HG02885 (cell line): Measurements from ENCODE around the gene ONECUT2.
"Not testable (repeated sequence)": the region's sequence is repeated elsewhere in the genome, so short reads cannot be mapped to it uniquely, and the experiment has no call there.

Experiments used
- ATAC-seq: cut with Tn5 transposase; IDR thresholded peaks from one replicate; pipeline ENCODE4 v1.9.1; 2021; ENCODE audit warnings: mild to moderate bottlenecking; ENCODE audit not compliant: unreplicated experiment, poor library complexity

ONECUT2 gene

DNA sequence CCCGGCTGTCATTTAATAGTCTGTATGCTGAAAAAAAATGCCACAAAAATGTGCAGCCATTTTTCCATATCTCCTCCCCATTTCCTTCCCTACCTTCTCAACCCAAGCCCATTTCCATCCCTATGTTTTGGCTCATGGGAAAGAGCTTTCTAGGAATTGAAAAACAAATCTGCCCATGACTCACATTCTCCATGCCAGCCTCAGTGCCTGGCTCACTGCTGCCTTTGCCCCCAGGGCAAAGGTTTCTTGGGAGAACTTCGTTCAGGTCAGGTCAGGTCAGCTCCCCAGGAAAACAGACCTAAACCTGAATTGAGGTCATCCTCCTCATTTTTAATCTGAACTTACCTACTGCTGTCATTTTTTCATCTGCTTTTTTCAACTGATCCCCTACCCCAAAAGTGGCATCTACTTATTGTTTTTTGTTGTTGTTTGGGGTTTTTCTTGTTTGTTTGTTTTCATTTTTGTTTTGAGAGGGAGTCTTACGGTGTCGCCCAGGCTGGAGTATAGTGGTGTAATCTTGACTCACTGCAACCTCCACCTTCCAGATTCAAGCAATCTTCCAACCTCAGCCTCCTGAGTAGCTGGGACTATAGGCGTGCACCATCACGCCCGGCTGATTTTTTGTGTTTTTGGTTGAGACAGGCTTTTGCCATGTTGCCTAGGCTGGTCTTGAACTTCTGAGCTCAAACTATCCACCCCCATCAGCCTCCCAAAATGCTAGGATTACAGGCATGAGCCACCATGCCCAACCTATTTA lies 84.7 kb downstream of the ONECUT2 start:
- no peak for ATAC-seq

DNA sequence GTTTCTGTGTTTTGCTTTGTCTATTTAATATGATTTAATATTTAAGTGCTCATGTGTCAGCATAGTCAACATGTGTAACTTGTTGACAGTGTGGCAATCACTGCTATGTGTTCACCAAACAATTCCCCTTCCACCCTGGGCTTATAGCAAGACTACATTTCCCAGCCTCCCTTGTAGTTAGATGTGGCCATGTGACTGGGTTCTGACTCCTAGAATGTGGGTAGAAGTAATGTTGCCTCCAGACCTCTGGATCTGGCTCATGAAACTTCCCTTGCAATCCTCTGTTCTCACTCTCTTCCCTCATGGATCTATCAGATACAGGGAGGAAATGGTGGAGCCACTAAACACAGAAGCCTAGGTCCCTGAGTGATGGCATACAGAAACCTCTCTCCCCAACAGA lies 87.2 kb downstream of the ONECUT2 start:
- ATAC-seq, result not testable (repeated sequence)

DNA sequence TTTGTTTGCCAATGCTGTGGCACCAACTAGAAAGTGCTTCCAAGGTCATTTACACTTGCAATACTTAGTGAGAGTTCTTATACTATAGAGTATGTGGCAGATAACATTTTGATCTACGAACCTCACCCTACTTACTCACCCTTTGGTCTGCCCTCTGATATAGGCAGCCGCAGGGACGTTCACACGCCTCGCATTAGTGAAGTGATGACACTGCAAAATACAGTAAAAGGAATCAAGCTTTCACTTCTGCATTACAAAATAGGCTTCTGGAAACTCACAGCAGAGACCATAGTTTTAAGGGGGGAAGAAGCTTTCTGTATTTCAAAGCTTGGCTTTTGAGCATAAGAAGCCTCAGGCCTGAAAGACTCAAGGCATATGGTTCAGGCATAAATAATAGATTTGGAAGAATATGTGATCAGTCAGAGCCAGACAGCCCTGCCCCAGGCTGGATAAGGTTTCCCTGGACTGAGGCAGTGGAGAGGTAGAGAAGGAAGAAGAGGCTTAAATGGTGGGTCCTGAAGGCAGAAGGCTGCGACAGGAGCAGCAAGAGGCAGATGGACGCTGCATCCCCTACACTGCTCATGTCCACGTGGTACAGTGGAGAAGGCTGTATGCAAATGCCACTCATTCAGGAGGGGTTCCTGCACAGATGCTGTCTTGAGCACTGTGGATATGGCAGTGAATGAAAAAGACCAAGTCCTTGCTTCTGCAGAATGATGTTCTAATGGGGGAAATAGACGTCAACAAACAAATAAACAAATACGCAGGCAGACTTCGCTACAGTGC lies 88.2 kb downstream of the ONECUT2 start:
- ATAC-seq, result peak; percentile 86

DNA sequence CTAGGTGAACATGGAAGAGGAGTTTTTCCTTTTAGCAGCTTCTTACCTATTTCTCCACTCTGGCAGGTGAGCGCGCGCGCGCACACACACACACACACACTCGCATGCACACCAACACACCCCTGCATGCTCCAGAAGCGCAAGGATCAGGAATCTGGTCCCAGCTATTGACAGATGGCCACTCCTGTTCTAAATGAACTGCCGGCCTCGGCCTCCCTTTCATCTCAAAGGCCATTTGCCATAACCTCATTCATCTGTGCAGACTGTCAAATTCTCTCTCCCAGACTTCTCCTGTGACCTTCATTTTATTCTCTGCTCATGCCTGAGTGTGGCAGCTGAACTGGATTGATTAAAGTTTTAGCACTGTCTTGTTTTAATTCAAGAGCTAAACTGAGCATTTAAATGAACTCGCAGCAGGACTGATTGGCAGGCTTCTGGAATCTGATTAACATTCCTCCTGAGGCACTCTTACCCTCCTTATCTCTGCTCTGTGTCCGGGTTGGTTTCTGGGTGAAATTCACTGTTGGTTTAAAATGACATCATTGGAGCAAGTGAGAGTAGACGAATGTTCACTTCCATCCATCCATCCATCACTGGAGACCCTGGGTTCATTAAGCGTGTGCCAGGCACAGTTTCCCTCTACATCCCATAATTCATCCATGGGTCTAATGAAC lies 92.5 kb downstream of the ONECUT2 start:
- ATAC-seq, result no peak

DNA sequence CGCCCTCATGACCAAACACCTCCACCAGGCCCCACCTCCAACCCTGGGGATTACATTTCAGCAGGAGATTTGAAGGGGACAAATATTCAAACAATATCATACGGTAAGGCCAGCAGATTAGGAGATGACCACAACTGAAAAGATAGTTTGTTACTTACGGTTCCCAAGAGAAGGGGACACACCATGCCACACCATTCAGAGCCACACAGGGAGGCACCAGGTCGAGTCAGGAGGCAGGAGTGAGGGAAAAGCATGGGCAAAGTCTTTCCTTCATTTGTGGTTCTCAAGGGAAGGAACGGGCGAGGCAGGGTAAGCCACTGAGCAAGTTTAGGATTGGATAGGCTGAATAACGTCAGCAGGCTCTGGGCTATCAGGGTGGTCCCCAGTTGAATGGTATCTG lies 94.0 kb downstream of the ONECUT2 start:
- ATAC-seq, result no peak

DNA sequence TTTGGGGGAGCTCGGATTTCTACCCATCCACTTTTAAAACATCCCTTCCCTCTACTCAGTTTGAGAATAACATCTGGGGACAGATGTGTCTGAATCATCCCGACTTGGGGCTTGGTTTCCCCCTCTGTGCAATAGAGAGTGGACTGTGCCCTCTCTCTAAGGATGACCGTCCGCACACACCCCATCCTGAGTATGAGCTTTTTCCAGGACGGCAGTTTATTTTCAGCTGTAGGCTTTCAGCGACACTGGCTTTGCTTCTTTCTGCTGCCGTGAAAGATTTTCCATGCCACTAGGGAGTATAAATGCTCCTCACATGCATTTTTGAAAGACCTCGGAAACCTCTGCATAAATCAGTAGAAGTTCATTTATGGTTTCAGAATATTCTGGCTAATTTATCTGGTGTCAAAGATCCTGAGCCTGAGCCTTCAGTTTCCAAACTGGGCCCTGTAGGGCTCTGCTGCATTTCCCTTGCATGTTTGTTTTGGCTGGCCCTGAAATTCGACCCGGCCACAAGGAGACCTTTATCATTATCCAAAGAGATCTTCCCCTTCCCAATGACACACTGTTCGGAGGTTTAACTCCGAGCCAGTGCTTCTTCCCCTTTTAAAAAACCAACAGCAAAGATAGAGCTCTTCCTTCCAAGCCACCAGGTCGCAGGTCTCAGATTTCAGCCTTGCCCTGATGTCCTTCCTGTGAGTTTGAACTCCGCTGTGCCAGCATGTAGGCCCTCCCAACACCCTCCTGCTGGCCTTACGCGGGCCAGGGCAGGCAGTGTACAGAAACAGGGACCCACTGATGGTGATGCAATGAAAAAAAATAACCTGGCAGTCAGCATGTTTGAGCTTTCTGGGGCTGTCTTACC lies 98.1 kb downstream of the ONECUT2 start:
- no peak for ATAC-seq

DNA sequence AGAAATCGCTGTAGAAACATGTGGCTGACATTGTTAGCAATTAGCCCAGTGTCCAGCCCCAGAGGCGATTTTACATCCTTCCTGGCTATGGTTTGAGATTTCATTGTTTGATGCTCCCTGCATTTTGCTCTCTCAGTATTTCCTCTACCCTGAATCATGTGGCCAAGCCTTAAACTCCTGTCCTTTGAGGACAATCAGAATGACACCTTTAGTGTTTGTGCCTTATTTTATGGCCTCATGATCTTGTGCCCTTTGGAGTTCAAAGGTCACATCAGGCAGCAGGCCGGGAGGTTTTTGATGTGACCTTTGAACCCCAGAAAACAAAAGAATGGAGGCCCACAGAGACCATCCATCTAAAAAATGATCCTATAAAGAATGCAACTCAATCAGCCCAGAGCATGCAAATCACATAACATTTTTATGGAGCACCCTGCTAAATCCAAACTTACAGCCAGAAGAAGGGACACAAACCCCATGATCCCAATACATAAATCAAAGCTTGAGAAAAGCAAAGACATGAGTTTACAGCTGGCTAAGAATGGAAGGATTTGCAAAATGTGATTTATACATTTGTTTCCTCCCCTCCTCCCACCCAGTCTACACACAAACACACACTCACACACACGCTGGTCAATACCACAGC lies 98.8 kb downstream of the ONECUT2 start:
- ATAC-seq, result no peak

DNA sequence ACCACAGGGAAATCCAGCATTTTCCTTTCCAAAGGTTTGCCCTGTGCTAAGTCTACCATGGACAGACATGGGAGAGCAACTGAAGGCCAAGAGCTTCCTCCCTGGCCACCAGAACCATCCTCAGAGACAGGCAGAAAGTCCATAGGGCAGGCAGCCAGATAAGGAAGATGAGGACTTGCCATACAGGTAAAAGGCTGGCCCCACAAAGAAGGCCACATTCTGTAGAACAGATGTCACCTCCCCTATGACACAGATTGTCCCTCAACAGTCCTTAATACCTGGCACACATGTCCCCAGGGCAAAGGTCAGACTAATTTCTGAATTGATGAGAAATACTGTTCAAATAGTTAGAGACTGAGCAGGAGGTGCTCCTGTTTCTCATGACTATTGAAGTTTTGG lies 99.3 kb downstream of the ONECUT2 start:
- ATAC-seq, result no peak

DNA sequence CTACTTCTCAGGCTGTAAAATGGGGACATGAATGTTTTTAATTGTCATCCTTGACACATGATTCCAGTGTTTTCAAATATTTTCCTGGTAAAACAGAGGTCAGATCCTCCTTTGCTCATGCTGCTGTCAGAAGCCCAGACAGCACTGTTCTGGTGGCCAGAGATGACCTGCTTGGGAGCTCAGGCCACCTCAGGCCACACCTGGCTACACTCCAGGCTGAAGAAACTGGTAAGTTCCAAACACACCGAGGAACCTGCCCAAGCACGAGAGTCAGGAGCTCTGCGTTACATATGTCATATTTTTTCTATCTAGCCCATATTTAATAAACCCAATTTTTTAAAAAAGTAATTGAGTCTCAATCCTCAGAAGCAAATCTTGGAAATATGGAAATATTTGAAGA lies 103.4 kb downstream of the ONECUT2 start:
- ATAC-seq, result no peak

DNA sequence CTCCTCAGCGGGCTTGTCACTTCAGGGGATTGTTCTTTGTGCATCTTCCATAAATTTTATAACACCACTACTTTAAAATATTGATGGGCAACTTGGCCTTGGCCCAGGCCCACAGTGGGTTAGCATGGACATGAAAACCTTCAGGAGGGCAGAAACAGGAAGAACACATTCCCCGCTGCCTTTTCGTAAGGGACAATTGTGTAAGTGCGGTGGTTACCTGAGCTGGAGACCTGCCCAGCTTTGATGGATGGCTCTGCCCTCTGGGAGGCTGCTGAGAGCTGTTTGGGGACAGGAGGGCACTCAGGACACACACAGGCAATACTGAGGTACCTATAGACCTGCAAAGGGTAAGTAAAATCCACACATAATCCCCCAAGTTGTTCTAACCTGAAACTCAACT lies 104.5 kb downstream of the ONECUT2 start:
- ATAC-seq, result no peak
